SK-N-SH treated with all-trans-retinoic acid at 6 μM for 48 hours (cell line): Measurements from ENCODE around the gene OBSCN.

ENCODE experiments used
- ATAC-seq: fragments of 200-7000 bp; cut with Tn5 transposase; 3 replicates; pipeline ENCODE4 v1.9.1; 2020; ENCODE audit warnings: mild to moderate bottlenecking, moderate library complexity
- ARNTL ChIP-seq: fragments of 450-650 bp; formaldehyde crosslinking; IDR thresholded peaks from 2 replicates; pipeline ENCODE4 v1.5.0; 2020; ENCODE audit warnings: low read depth, mild to moderate bottlenecking, moderate library complexity, borderline replicate concordance
- CSDC2 ChIP-seq: fragments of 250-450 bp; sonication (Bioruptor Pico); IDR thresholded peaks from 2 replicates; pipeline ENCODE4 v1.5.0; 2020; ENCODE audit warnings: mild to moderate bottlenecking, moderate library complexity
- ESRRG ChIP-seq: fragments of 250-450 bp; sonication (Bioruptor Pico); IDR thresholded peaks from 2 replicates; pipeline ENCODE4 v1.6.1; 2021; ENCODE audit warnings: mild to moderate bottlenecking
- GLIS3 ChIP-seq: fragments of 250-450 bp; sonication (Bioruptor Pico); IDR thresholded peaks from 2 replicates; pipeline ENCODE4 v1.5.0; 2020; ENCODE audit warnings: mild to moderate bottlenecking, moderate library complexity
- OSR1 ChIP-seq: fragments of 250-450 bp; sonication (Bioruptor Pico); IDR thresholded peaks from 2 replicates; pipeline ENCODE4 v1.8.0; 2022; ENCODE audit warnings: moderate library complexity, mild to moderate bottlenecking, inconsistent platforms
- PPARA ChIP-seq: fragments of 250-450 bp; sonication (Bioruptor Pico); IDR thresholded peaks from 2 replicates; pipeline ENCODE4 v1.5.0; 2020; ENCODE audit warnings: mild to moderate bottlenecking, borderline replicate concordance
- SNAI2 ChIP-seq: fragments of 250-450 bp; sonication (Bioruptor Pico); IDR thresholded peaks from 2 replicates; pipeline ENCODE4 v1.5.0; 2020; ENCODE audit warnings: mild to moderate bottlenecking, moderate library complexity
- TOX ChIP-seq: fragments of 250-450 bp; sonication (Bioruptor Pico); IDR thresholded peaks from 2 replicates; pipeline ENCODE4 v1.8.0; 2021; ENCODE audit warnings: mild to moderate bottlenecking, moderate library complexity, borderline replicate concordance
- ZC3H10 ChIP-seq: fragments of 250-450 bp; sonication (Bioruptor Pico); IDR thresholded peaks from 2 replicates; pipeline ENCODE4 v1.5.1; 2021; ENCODE audit warnings: mild to moderate bottlenecking, moderate library complexity
- ZFP3 ChIP-seq: fragments of 250-450 bp; sonication (Bioruptor Pico); IDR thresholded peaks from 2 replicates; pipeline ENCODE4 v1.5.0; 2020; ENCODE audit warnings: mild to moderate bottlenecking, moderate library complexity
- ZFP30 ChIP-seq: fragments of 450-650 bp; formaldehyde crosslinking; IDR thresholded peaks from 2 replicates; pipeline ENCODE4 v1.5.0; 2022; ENCODE audit warnings: mild to moderate bottlenecking, moderate library complexity
- ZNF70 ChIP-seq: fragments of 450-650 bp; formaldehyde crosslinking; IDR thresholded peaks from 2 replicates; pipeline ENCODE4 v1.5.0; 2020; ENCODE audit warnings: mild to moderate bottlenecking, moderate library complexity
- TF ChIP-seq, protein P1 (sequence below): fragments of 250-450 bp; sonication (Bioruptor Pico); IDR thresholded peaks from 2 replicates; pipeline ENCODE4 v1.8.0; 2021; ENCODE audit warnings: low read depth, mild to moderate bottlenecking, moderate library complexity, borderline replicate concordance
- TF ChIP-seq, protein P2 (sequence below): fragments of 250-450 bp; sonication (Bioruptor Pico); IDR thresholded peaks from 2 replicates; pipeline ENCODE4 v1.5.1; 2020; ENCODE audit warnings: low read depth, mild to moderate bottlenecking, moderate library complexity
- TF ChIP-seq, protein P3 (sequence below): fragments of 250-450 bp; sonication (Bioruptor Pico); IDR thresholded peaks from 2 replicates; pipeline ENCODE4 v1.8.0; 2020; ENCODE audit warnings: mild to moderate bottlenecking, moderate library complexity, borderline replicate concordance
- TF ChIP-seq, protein P4 (sequence below): fragments of 250-450 bp; sonication (Bioruptor Pico); IDR thresholded peaks from 2 replicates; pipeline ENCODE4 v1.5.1; 2021; ENCODE audit warnings: mild to moderate bottlenecking, moderate library complexity
- TF ChIP-seq, protein P5 (sequence below): fragments of 250-450 bp; sonication (Bioruptor Pico); IDR thresholded peaks from 2 replicates; pipeline ENCODE4 v1.5.0; 2020; ENCODE audit warnings: mild to moderate bottlenecking, moderate library complexity

The OBSCN gene

DNA sequence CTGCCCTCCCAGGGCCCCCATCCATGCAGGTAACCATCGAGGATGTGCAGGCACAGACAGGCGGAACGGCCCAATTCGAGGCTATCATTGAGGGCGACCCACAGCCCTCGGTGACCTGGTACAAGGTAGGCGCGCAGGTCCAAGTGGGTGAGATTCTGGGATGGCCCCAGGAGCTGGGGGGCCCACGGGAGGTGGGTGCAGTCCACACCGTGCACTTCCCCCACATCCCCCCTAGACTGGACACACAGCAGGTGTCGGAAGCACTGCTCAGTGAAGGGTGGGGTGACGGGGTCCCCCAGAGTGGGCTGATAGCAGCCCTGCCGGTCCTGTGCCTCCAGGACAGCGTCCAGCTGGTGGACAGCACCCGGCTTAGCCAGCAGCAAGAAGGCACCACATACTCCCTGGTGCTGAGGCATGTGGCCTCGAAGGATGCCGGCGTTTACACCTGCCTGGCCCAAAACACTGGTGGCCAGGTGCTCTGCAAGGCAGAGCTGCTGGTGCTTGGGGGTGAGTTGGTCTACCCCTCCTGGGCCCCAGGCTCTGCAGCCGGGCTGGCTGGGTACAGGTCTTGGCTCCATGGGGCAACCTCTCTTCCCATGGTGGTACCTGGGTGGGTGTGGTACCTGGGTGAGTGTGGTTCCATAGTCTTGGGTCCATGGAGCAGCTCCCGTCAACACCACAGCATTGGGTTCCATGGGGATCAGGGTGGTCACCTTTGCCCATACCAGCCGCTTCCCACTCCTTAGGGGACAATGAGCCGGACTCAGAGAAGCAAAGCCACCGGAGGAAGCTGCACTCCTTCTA, 158.4 kb downstream of the OBSCN start:
- TF ChIP-seq, protein P1, sequence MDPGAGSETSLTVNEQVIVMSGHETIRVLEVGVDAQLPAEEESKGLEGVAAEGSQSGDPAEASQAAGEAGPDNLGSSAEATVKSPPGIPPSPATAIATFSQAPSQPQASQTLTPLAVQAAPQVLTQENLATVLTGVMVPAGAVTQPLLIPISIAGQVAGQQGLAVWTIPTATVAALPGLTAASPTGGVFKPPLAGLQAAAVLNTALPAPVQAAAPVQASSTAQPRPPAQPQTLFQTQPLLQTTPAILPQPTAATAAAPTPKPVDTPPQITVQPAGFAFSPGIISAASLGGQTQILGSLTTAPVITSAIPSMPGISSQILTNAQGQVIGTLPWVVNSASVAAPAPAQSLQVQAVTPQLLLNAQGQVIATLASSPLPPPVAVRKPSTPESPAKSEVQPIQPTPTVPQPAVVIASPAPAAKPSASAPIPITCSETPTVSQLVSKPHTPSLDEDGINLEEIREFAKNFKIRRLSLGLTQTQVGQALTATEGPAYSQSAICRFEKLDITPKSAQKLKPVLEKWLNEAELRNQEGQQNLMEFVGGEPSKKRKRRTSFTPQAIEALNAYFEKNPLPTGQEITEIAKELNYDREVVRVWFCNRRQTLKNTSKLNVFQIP (CRISPR knock-in tag) = no peak
- TF ChIP-seq ZC3H10 (CRISPR knock-in tag) (no peak), CSDC2 (CRISPR knock-in tag) (no peak), ZFP30 (CRISPR knock-in tag) (no peak), OSR1 (CRISPR knock-in tag) (no peak), ZFP3 (no peak), TOX (CRISPR knock-in tag) (no peak), ARNTL (CRISPR knock-in tag) (no peak), PPARA (CRISPR knock-in tag) (no peak), GLIS3 (no peak)
- TF ChIP-seq, protein P2, sequence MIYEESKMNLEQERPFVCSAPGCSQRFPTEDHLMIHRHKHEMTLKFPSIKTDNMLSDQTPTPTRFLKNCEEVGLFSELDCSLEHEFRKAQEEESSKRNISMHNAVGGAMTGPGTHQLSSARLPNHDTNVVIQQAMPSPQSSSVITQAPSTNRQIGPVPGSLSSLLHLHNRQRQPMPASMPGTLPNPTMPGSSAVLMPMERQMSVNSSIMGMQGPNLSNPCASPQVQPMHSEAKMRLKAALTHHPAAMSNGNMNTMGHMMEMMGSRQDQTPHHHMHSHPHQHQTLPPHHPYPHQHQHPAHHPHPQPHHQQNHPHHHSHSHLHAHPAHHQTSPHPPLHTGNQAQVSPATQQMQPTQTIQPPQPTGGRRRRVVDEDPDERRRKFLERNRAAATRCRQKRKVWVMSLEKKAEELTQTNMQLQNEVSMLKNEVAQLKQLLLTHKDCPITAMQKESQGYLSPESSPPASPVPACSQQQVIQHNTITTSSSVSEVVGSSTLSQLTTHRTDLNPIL = no peak
- TF ChIP-seq, protein P3, sequence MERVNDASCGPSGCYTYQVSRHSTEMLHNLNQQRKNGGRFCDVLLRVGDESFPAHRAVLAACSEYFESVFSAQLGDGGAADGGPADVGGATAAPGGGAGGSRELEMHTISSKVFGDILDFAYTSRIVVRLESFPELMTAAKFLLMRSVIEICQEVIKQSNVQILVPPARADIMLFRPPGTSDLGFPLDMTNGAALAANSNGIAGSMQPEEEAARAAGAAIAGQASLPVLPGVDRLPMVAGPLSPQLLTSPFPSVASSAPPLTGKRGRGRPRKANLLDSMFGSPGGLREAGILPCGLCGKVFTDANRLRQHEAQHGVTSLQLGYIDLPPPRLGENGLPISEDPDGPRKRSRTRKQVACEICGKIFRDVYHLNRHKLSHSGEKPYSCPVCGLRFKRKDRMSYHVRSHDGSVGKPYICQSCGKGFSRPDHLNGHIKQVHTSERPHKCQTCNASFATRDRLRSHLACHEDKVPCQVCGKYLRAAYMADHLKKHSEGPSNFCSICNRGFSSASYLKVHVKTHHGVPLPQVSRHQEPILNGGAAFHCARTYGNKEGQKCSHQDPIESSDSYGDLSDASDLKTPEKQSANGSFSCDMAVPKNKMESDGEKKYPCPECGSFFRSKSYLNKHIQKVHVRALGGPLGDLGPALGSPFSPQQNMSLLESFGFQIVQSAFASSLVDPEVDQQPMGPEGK (CRISPR knock-in tag) = no peak
- TF ChIP-seq, protein P4, sequence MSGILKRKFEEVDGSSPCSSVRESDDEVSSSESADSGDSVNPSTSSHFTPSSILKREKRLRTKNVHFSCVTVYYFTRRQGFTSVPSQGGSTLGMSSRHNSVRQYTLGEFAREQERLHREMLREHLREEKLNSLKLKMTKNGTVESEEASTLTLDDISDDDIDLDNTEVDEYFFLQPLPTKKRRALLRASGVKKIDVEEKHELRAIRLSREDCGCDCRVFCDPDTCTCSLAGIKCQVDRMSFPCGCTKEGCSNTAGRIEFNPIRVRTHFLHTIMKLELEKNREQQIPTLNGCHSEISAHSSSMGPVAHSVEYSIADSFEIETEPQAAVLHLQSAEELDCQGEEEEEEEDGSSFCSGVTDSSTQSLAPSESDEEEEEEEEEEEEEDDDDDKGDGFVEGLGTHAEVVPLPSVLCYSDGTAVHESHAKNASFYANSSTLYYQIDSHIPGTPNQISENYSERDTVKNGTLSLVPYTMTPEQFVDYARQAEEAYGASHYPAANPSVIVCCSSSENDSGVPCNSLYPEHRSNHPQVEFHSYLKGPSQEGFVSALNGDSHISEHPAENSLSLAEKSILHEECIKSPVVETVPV (CRISPR knock-in tag) = no peak
- TF ChIP-seq, protein P5, sequence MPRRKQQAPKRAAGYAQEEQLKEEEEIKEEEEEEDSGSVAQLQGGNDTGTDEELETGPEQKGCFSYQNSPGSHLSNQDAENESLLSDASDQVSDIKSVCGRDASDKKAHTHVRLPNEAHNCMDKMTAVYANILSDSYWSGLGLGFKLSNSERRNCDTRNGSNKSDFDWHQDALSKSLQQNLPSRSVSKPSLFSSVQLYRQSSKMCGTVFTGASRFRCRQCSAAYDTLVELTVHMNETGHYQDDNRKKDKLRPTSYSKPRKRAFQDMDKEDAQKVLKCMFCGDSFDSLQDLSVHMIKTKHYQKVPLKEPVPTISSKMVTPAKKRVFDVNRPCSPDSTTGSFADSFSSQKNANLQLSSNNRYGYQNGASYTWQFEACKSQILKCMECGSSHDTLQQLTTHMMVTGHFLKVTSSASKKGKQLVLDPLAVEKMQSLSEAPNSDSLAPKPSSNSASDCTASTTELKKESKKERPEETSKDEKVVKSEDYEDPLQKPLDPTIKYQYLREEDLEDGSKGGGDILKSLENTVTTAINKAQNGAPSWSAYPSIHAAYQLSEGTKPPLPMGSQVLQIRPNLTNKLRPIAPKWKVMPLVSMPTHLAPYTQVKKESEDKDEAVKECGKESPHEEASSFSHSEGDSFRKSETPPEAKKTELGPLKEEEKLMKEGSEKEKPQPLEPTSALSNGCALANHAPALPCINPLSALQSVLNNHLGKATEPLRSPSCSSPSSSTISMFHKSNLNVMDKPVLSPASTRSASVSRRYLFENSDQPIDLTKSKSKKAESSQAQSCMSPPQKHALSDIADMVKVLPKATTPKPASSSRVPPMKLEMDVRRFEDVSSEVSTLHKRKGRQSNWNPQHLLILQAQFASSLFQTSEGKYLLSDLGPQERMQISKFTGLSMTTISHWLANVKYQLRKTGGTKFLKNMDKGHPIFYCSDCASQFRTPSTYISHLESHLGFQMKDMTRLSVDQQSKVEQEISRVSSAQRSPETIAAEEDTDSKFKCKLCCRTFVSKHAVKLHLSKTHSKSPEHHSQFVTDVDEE (CRISPR knock-in tag) = no peak
- ATAC-seq = no peak

DNA sequence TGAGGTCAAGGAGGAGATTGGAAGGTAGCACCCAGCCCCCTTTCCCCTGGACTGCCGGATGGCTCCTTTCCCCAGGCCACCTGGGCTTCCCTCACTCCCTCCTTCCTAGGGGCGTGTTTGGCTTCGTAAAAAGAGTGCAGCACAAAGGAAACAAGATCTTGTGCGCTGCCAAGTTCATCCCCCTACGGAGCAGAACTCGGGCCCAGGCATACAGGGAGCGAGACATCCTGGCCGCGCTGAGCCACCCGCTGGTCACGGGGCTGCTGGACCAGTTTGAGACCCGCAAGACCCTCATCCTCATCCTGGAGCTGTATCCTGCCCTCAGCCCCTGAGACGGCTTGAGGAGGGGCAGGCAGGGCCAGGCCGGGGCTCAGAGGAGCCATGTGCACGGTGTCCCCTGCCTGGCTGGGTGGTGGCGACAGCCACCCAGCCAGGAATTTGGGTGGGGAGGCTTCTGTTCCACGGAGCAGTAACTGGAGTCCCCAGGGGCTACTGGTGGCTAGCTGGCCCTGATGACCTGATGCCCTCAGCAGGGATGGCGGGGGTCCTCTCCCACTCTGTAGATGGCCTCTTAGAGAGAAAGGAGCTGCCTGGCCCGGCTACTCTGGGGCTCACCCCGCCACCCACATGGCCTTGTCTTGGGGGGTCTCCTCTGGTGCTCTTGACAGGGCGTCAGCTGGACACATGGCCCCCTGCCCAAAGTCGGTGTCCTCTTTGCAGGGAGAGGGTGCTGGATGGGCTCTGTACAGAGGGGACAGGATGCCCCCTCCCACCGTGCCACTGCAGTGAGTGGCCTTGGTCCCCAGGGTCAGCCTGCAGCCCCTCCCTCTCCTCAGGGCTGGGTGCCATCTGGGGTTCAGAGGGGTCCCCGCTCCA, 159.3 kb downstream of the OBSCN start:
- TF ChIP-seq, protein P4 (CRISPR knock-in tag) = no peak
- TF ChIP-seq, protein P3 (CRISPR knock-in tag) = no peak
- TF ChIP-seq ESRRG (CRISPR knock-in tag) = no peak
- no peak for TF ChIP-seq SNAI2
- no peak for TF ChIP-seq ZNF70
- ATAC-seq = no peak
